Amniotic epithelial cell (primary cell): Measurements from ENCODE around the gene IGFBP7.

Experiments used
- DNase-seq: peaks from one replicate; pipeline ENCODE4 v3.0.0-alpha.2; 2010; ENCODE audit warnings: low read depth

Gene IGFBP7

GRCh38 chr4:57109847-57110639 lies at the start of gene IGFBP7:
Gene IGFBP7 (minus strand): TSS chr4:57110385. CDS start chr4:57110351, 34 bp downstream.
- DNase-seq = peak; percentile 38

GRCh38 chr4:57159866-57160265 lies 49.7 kb upstream of the IGFBP7 start:
- peak; percentile 34 for DNase-seq

GRCh38 chr4:57158762-57159161 lies 48.6 kb upstream of the IGFBP7 start:
- no peak for DNase-seq

- peak; percentile 13 for DNase-seq
Observed at GRCh38 chr4:57158221-57158620, 48.0 kb upstream of the IGFBP7 start.

- DNase-seq = no peak
Observed at GRCh38 chr4:57157596-57158137, 47.5 kb upstream of the IGFBP7 start.

GRCh38 chr4:57156242-57156990 lies 46.2 kb upstream of the IGFBP7 start:
- DNase-seq = no peak

- DNase-seq = no peak
Observed at GRCh38 chr4:57154926-57155325, 44.7 kb upstream of the IGFBP7 start.

- DNase-seq = no peak
Observed at GRCh38 chr4:57154191-57154590, 44.0 kb upstream of the IGFBP7 start.

GRCh38 chr4:57153207-57153606 lies 43.0 kb upstream of the IGFBP7 start:
- no peak for DNase-seq

- DNase-seq = no peak
Observed at GRCh38 chr4:57151481-57151880, 41.3 kb upstream of the IGFBP7 start.

- DNase-seq = no peak
Observed at GRCh38 chr4:57149833-57150232, 39.6 kb upstream of the IGFBP7 start.

GRCh38 chr4:57148831-57149505 lies 38.8 kb upstream of the IGFBP7 start:
- DNase-seq = peak; percentile 67

GRCh38 chr4:57148177-57148576 lies 38.0 kb upstream of the IGFBP7 start:
- no peak for DNase-seq

- DNase-seq = peak; percentile 89
Observed at GRCh38 chr4:57147335-57148060, 37.3 kb upstream of the IGFBP7 start.

GRCh38 chr4:57146444-57146843 lies 36.3 kb upstream of the IGFBP7 start:
- no peak for DNase-seq

GRCh38 chr4:57144466-57144865 lies 34.3 kb upstream of the IGFBP7 start:
- DNase-seq = no peak

- DNase-seq = no peak
Observed at GRCh38 chr4:57139783-57140182, 29.6 kb upstream of the IGFBP7 start.

GRCh38 chr4:57137261-57137660 lies 27.1 kb upstream of the IGFBP7 start:
- no peak for DNase-seq

GRCh38 chr4:57136281-57136680 lies 26.1 kb upstream of the IGFBP7 start:
- DNase-seq = peak; percentile 50

- DNase-seq = no peak
Observed at GRCh38 chr4:57132743-57133137, 22.6 kb upstream of the IGFBP7 start.

- DNase-seq = peak; percentile 21
Observed at GRCh38 chr4:57131849-57132742, 21.9 kb upstream of the IGFBP7 start.
